Suppressor macrophage treated with lipopolysaccharide for 1 hour (primary cell): ENCODE results near the gene WNT9B.
A peak's percentile ranks its signal among the peaks of the same experiment; 100 is the strongest.

Experiments used
- DNase-seq, 3 donors: peaks; one replicate each; pipeline ENCODE4 v3.0.0-alpha.2; 2020 to 2022

WNT9B gene

GRCh38 chr17:46883871-46884520 is 32.6 kb downstream of the WNT9B start:
- DNase-seq, result no peak

GRCh38 chr17:46884552-46884951 is 33.2 kb downstream of the WNT9B start:
- no peak for DNase-seq

- no peak for DNase-seq
These were observed 34.3 kb downstream of the WNT9B start for GRCh38 chr17:46885415-46886309.

GRCh38 chr17:46886310-46886663 is 34.9 kb downstream of the WNT9B start:
- DNase-seq, result no peak

- no peak for DNase-seq
These were observed 36.3 kb downstream of the WNT9B start for GRCh38 chr17:46887717-46888116.

GRCh38 chr17:46888727-46889126 is 37.3 kb downstream of the WNT9B start:
- DNase-seq, result no peak

- DNase-seq, result no peak
These were observed 38.1 kb downstream of the WNT9B start for GRCh38 chr17:46889519-46889918.

- DNase-seq, result no peak
These were observed 38.7 kb downstream of the WNT9B start for GRCh38 chr17:46889992-46890564.

GRCh38 chr17:46890638-46891037 is 39.3 kb downstream of the WNT9B start:
- peak in 1 of 3 donors; percentile 33 for DNase-seq

- DNase-seq, result peak in 1 of 3 donors; percentile 10
These were observed 40.9 kb downstream of the WNT9B start for GRCh38 chr17:46892192-46892703.

GRCh38 chr17:46894024-46894423 is 42.6 kb downstream of the WNT9B start:
- no peak for DNase-seq

GRCh38 chr17:46894476-46895151 is 43.2 kb downstream of the WNT9B start:
- DNase-seq, result no peak

GRCh38 chr17:46895171-46895570 is 43.8 kb downstream of the WNT9B start:
- peak; percentile 29 to 42 (median 36) for DNase-seq

GRCh38 chr17:46896991-46897390 is 45.6 kb downstream of the WNT9B start:
- DNase-seq, result no peak

GRCh38 chr17:46898364-46898763 is 47.0 kb downstream of the WNT9B start:
- no peak for DNase-seq

- DNase-seq, result no peak
These were observed 47.5 kb downstream of the WNT9B start for GRCh38 chr17:46898860-46899259.

- no peak for DNase-seq
These were observed 49.9 kb downstream of the WNT9B start for GRCh38 chr17:46901291-46901690.

GRCh38 chr17:46903762-46904672 is 52.6 kb downstream of the WNT9B start:
- DNase-seq, result no peak

GRCh38 chr17:46908068-46908737 is 56.8 kb downstream of the WNT9B start:
- no peak for DNase-seq

- DNase-seq, result no peak
These were observed 59.0 kb downstream of the WNT9B start for GRCh38 chr17:46910179-46910927.

GRCh38 chr17:46911311-46911710 is 59.9 kb downstream of the WNT9B start:
- DNase-seq, result no peak
